Activated CD4-positive, alpha-beta T cell treated with anti-CD3 and anti-CD28 coated beads, Interleukin-2, amount 50 U/mL, for 4 hours (primary cell): Measurements from ENCODE around the gene PLXNB3.
"Not testable (repeated sequence)": the region's sequence is repeated elsewhere in the genome, so short reads cannot be mapped to it uniquely, and the experiment has no call there.

Experiments
- DNase-seq, 2 experiments: peaks; one replicate each; pipeline ENCODE4 v3.0.0-alpha.2; 2020

PLXNB3 gene

GRCh38 chrX:153794018-153794896 lies 30.2 kb downstream of the PLXNB3 start, which contains the start of the genes IDH3G and SSR4:
IDH3G (minus strand) TSS chrX:153794375; CDS start chrX:153794326, 49 bp downstream.
SSR4 (plus strand) TSS chrX:153794668; CDS start chrX:153794688, 20 bp downstream.
- peak; percentile 86 to 89 for DNase-seq

GRCh38 chrX:153794897-153795816 lies 31.1 kb downstream of the PLXNB3 start:
- peak in 1 of 2 experiments; percentile 9 for DNase-seq

- DNase-seq, result no peak
Measured at GRCh38 chrX:153797415-153798015, 33.5 kb downstream of the PLXNB3 start.

- DNase-seq, result no peak
Measured at GRCh38 chrX:153799326-153799725, 35.3 kb downstream of the PLXNB3 start.

- no peak for DNase-seq
Measured at GRCh38 chrX:153800177-153800722, 36.2 kb downstream of the PLXNB3 start.

- DNase-seq, result no peak
Measured at GRCh38 chrX:153800746-153801145, 36.7 kb downstream of the PLXNB3 start.

GRCh38 chrX:153801669-153802068 lies 37.6 kb downstream of the PLXNB3 start:
- no peak for DNase-seq

GRCh38 chrX:153802513-153803045 lies 38.5 kb downstream of the PLXNB3 start:
- DNase-seq, result no peak

- no peak for DNase-seq
Measured at GRCh38 chrX:153803211-153804099, 39.4 kb downstream of the PLXNB3 start.

GRCh38 chrX:153804100-153804595 lies 40.1 kb downstream of the PLXNB3 start:
- DNase-seq, result no peak

- DNase-seq, result no peak
Measured at GRCh38 chrX:153804621-153805020, 40.6 kb downstream of the PLXNB3 start.

- DNase-seq, result no peak
Measured at GRCh38 chrX:153805436-153805835, 41.4 kb downstream of the PLXNB3 start.

GRCh38 chrX:153806999-153807575 lies 43.0 kb downstream of the PLXNB3 start:
- DNase-seq, result no peak

- DNase-seq, result no peak
Measured at GRCh38 chrX:153807976-153808375, 43.9 kb downstream of the PLXNB3 start.

GRCh38 chrX:153812220-153812619 lies 48.2 kb downstream of the PLXNB3 start:
- no peak for DNase-seq

- no peak for DNase-seq
Measured at GRCh38 chrX:153813161-153813560, 49.1 kb downstream of the PLXNB3 start.

- no peak for DNase-seq
Measured at GRCh38 chrX:153814591-153815315, 50.7 kb downstream of the PLXNB3 start.

GRCh38 chrX:153816831-153817690 lies 53.0 kb downstream of the PLXNB3 start:
- DNase-seq, result peak in 1 of 2 experiments; percentile 39

- DNase-seq, result not testable (repeated sequence)
Measured at GRCh38 chrX:153818064-153818463, 54.0 kb downstream of the PLXNB3 start.
